ENCODE measurements around the gene SMNDC1.
"Not testable (repeated sequence)": the region's sequence is repeated elsewhere in the genome, so short reads cannot be mapped to it uniquely, and the experiment has no call there.

SMNDC1 gene

GRCh38 chr10:110274072-110274627, 30.6 kb downstream of the SMNDC1 start:
- DNase-seq (ENCODE audit: low spot score) = peak; percentile 10
- TF ChIP-seq CTCF (IDR thresholded peaks at IDR 0.05; ENCODE audit: extremely low read depth, missing control alignments) = no peak

GRCh38 chr10:110273474-110273873, 31.2 kb downstream of the SMNDC1 start:
- peak; percentile 16 for DNase-seq (ENCODE audit: low spot score)
- no peak for TF ChIP-seq CTCF (IDR thresholded peaks at IDR 0.05; ENCODE audit: extremely low read depth, missing control alignments)

- DNase-seq (ENCODE audit: low spot score) = not testable (repeated sequence)
Observed at GRCh38 chr10:110272995-110273394, 31.7 kb downstream of the SMNDC1 start.

GRCh38 chr10:110269374-110270318, 35.1 kb downstream of the SMNDC1 start:
- no peak for TF ChIP-seq CTCF (IDR thresholded peaks at IDR 0.05; ENCODE audit: extremely low read depth, missing control alignments)
- no peak for DNase-seq (ENCODE audit: low spot score)

GRCh38 chr10:110268971-110269370, 35.7 kb downstream of the SMNDC1 start:
- TF ChIP-seq CTCF (IDR thresholded peaks at IDR 0.05; ENCODE audit: extremely low read depth, missing control alignments) = no peak
- DNase-seq (ENCODE audit: low spot score) = no peak

- no peak for DNase-seq (ENCODE audit: low spot score)
- no peak for TF ChIP-seq CTCF (IDR thresholded peaks at IDR 0.05; ENCODE audit: extremely low read depth, missing control alignments)
Observed at GRCh38 chr10:110268442-110268841, 36.3 kb downstream of the SMNDC1 start.

GRCh38 chr10:110267276-110267675, 37.4 kb downstream of the SMNDC1 start:
- DNase-seq (ENCODE audit: low spot score) = no peak
- no peak for TF ChIP-seq CTCF (IDR thresholded peaks at IDR 0.05; ENCODE audit: extremely low read depth, missing control alignments)

All from GM20000 (cell line).